ENCODE measurements around the gene AMPD1. TPM values are rescaled to one million over a fixed set of nuclear protein-coding genes. Genes with fewer than 3 reads are reported as not detected.

The AMPD1 gene
- not detected in 2 replicates for total RNA-seq
- long read RNA-seq, result 0 reads

DNA sequence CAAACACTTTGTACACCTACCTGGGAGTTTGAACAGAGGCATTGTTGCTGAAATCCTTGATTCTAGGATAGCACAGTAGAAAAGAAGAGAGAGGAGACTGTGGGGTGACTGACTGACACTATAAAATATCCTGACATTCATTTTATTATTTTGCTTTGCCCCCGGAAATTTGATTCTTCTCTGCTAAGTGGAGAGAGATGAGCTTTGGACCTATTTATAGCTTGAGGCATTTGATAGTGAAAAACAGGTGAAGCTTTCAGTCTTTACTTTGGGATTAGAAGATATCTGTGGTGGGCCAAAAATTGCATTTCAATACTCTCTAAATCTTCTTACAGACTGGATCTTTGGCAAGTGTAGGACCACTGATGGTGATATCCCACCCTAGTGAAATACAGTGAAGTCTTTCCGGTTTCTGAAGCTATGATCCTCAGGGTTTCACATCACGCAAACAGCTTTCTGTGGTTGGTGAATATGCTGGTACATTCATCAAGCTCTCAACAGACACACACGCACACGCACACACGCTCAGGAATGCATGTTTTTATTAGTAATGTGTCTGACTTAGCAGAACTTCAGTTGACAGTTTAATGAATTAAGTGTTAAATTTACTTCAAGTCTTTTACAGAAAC lies at the start of gene AMPD1:
TSS of gene AMPD1 (minus strand) at position 117 of the 629 bp plus-strand sequence. CDS start at position 42, 75 bp downstream.
- no peaks in the 10 kb centered on the region for H3K9me3 Mint-ChIP-seq (ENCODE audit: unreplicated experiment)

DNA sequence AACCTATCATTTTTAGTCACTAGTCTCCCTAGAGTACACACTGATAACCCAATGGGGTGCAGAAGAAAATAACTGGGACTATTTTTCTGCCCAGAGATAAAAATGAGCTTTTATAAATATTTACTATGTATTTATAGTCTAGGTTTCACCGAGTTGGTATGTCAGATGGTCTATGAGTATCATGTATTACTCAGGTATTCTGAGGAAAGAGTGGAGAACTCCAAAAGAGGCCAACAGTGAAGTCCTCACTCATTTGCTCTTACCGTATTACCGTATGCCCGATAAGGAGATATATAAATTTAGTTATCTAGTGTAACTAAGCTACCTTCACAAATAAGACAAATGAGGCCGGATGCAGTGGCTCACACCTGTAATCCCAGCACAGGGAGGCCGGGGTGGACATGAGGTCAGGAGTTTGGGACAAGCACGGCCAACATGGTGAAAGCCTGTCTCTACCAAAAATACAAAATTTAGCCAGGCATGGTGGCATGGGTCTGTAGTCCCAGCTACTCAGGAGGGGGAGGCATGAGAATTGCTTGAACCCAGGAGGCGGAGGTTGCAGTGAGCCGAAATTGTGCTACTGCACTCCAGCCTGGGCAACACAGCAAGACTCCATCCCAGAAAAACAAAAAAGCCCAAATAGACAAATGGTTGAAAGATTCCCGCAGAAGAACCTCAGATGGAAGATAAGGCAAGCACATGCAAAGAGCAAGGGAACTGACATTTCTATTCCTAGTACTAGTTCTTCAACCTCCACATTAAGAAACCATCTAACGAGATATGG lies 46.8 kb upstream of the AMPD1 start:
- Mint-ChIP-seq H3K9me3 (ENCODE audit: unreplicated experiment) (no peaks in the 10 kb centered on the region), H3K4me3 (ENCODE audit: unreplicated experiment) (no peak overlapping the region), H3K36me3 (ENCODE audit: unreplicated experiment) (peaks cover 38% of the 10 kb centered on the region), H3K27me3 (ENCODE audit: unreplicated experiment) (no peaks in the 10 kb centered on the region), H3K27ac (ENCODE audit: unreplicated experiment) (no peak overlapping the region), H3K4me1 (ENCODE audit: unreplicated experiment) (peaks cover 3% of the 10 kb centered on the region)
- TF ChIP-seq, protein P1, sequence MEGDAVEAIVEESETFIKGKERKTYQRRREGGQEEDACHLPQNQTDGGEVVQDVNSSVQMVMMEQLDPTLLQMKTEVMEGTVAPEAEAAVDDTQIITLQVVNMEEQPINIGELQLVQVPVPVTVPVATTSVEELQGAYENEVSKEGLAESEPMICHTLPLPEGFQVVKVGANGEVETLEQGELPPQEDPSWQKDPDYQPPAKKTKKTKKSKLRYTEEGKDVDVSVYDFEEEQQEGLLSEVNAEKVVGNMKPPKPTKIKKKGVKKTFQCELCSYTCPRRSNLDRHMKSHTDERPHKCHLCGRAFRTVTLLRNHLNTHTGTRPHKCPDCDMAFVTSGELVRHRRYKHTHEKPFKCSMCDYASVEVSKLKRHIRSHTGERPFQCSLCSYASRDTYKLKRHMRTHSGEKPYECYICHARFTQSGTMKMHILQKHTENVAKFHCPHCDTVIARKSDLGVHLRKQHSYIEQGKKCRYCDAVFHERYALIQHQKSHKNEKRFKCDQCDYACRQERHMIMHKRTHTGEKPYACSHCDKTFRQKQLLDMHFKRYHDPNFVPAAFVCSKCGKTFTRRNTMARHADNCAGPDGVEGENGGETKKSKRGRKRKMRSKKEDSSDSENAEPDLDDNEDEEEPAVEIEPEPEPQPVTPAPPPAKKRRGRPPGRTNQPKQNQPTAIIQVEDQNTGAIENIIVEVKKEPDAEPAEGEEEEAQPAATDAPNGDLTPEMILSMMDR (IDR thresholded peaks at IDR 0.05), result no peak
- DNase-seq (ENCODE audit: extremely low spot score, unreplicated experiment), result no peak

More for the DNA sequence above, at the start of gene AMPD1:
- Mint-ChIP-seq H3K36me3 (ENCODE audit: unreplicated experiment) (no peaks in the 10 kb centered on the region), H3K4me3 (ENCODE audit: unreplicated experiment) (no peak within 1 kb of the TSS), H3K27me3 (ENCODE audit: unreplicated experiment) (peaks cover 24% of the 10 kb centered on the region), H3K27ac (ENCODE audit: unreplicated experiment) (no peak within 1 kb of the TSS), H3K4me1 (ENCODE audit: unreplicated experiment) (peaks cover 2% of the 10 kb centered on the region)
- TF ChIP-seq, protein P1 (IDR thresholded peaks at IDR 0.05), result no peak
- no peak for DNase-seq (ENCODE audit: extremely low spot score, unreplicated experiment)

DNA sequence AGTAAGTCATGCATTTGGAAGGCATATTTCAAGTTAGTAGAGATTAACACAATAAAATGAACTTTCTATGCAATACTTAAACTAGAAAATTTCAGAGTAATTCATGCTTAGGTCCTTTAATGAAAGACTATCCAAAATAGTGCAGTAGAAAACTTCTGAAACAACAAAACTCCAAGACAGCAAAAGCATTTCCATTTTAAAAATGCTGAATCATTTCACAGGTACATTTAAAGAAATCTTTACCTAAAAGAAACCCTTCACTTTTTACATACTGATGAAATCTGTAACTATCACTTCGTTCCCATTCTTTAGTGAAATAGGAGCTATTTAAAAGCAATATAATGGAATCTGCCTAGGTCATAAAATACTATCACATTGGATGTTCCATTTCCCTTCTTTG lies 45.0 kb upstream of the AMPD1 start:
- Mint-ChIP-seq H3K9me3 (ENCODE audit: unreplicated experiment) (no peaks in the 10 kb centered on the region), H3K36me3 (ENCODE audit: unreplicated experiment) (peaks cover 52% of the 10 kb centered on the region)

DNA sequence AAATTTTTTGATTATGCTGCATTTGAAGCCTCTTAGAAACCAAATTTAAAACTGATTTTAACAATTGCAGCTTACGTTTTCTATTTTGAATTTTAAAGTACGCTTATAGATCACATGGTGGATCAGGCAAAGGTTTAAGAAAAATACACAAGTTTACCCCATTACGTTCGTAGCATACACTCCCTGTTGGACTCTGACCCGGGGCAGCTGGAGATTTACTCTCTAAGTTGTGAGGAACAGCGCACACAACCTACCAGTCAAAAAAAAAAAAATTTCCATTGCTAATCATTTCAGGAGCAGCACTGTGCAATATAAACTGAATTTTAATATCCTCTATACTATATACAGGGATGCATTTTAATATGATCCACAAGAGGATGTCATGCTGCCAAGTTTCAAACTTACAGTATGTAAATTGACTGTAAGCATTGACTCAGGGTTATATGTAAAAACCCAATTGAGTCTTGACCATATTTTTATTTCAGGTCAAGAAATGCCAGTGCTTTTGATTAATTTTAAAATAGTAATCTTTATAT lies 42.0 kb upstream of the AMPD1 start:
- TF ChIP-seq, protein P1 (IDR thresholded peaks at IDR 0.05), result no peak
- Mint-ChIP-seq H3K4me1 (ENCODE audit: unreplicated experiment) (peaks cover under 1% of the 10 kb centered on the region), H3K4me3 (ENCODE audit: unreplicated experiment) (no peak overlapping the region), H3K27me3 (ENCODE audit: unreplicated experiment) (no peaks in the 10 kb centered on the region), H3K9me3 (ENCODE audit: unreplicated experiment) (no peaks in the 10 kb centered on the region), H3K36me3 (ENCODE audit: unreplicated experiment) (peaks cover 54% of the 10 kb centered on the region), H3K27ac (ENCODE audit: unreplicated experiment) (no peak overlapping the region)
- no peak for DNase-seq (ENCODE audit: extremely low spot score, unreplicated experiment)

More for the DNA sequence above, 45.0 kb upstream of the AMPD1 start:
- TF ChIP-seq, protein P1 (IDR thresholded peaks at IDR 0.05), result no peak
- Mint-ChIP-seq H3K27ac (ENCODE audit: unreplicated experiment) (no peak overlapping the region), H3K4me3 (ENCODE audit: unreplicated experiment) (no peak overlapping the region), H3K27me3 (ENCODE audit: unreplicated experiment) (no peaks in the 10 kb centered on the region), H3K4me1 (ENCODE audit: unreplicated experiment) (peaks cover 3% of the 10 kb centered on the region)
- DNase-seq (ENCODE audit: extremely low spot score, unreplicated experiment), result no peak

DNA sequence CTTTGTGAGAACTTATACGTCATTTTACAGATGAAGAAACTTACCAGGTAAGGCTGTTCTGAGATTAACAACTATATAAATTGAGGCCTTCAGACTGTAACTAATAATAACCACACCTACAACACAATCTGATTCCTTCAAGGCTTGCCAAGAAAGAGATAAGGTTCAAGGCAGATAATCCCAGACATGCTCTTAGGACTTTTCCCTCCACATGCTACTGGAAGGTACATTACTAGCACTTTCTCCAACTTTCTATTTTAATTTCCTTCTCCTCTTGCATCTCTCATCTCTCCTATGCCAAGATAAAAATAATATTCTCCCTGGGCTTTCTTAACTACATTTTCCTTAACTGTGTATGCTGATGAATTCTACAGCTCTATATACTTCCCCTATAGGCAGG lies 40.1 kb upstream of the AMPD1 start:
- Mint-ChIP-seq H3K27ac (ENCODE audit: unreplicated experiment) (no peak overlapping the region), H3K9me3 (ENCODE audit: unreplicated experiment) (no peaks in the 10 kb centered on the region), H3K4me1 (ENCODE audit: unreplicated experiment) (no peaks in the 10 kb centered on the region)

More for the DNA sequence above, 40.1 kb upstream of the AMPD1 start:
- Mint-ChIP-seq H3K27me3 (ENCODE audit: unreplicated experiment) (no peaks in the 10 kb centered on the region), H3K4me3 (ENCODE audit: unreplicated experiment) (no peak overlapping the region), H3K36me3 (ENCODE audit: unreplicated experiment) (peaks cover 55% of the 10 kb centered on the region)
- TF ChIP-seq, protein P1 (IDR thresholded peaks at IDR 0.05), result no peak
- no peak for DNase-seq (ENCODE audit: extremely low spot score, unreplicated experiment)
